Nephron (organoid): ENCODE results near the gene CDHR3.
"Not testable (repeated sequence)": the region's sequence is repeated elsewhere in the genome, so short reads cannot be mapped to it uniquely, and the experiment has no call there.

Source experiments
- H3K27ac Mint-ChIP-seq, 3 experiments: 2 replicates each; pipeline ENCODE4 v1.8.0; 2020; ENCODE audit warnings: mixed read lengths in 3 of 3, mild to moderate bottlenecking in 2 of 3, moderate library complexity in 1 of 3
- H3K27me3 Mint-ChIP-seq: 2 replicates; pipeline ENCODE4 v1.8.0; 2021; ENCODE audit warnings: low read depth, mild to moderate bottlenecking, moderate library complexity, mixed read lengths
- H3K36me3 Mint-ChIP-seq: 2 replicates; pipeline ENCODE4 v1.8.0; 2020; ENCODE audit warnings: low read depth, mixed read lengths
- H3K4me1 Mint-ChIP-seq: 2 replicates; pipeline ENCODE4 v1.8.0; 2020; ENCODE audit warnings: mixed read lengths
- H3K4me3 Mint-ChIP-seq, 3 experiments: 2 replicates each; pipeline ENCODE4 v1.8.0; 2020; ENCODE audit warnings: mild to moderate bottlenecking in 3 of 3, mixed read lengths in 3 of 3, moderate library complexity in 2 of 3
- H3K9me3 Mint-ChIP-seq: 2 replicates; pipeline ENCODE4 v1.8.0; 2020; ENCODE audit warnings: mixed read lengths
- CTCF ChIP-seq, 3 experiments: fragments of 200-600 bp; sonication (generic); IDR thresholded peaks; one replicate each; pipeline ENCODE4 v1.5.0; 2021; ENCODE audit warnings: antibody characterized with exemption in 3 of 3; ENCODE audit not compliant: unreplicated experiment in 3 of 3

The CDHR3 gene

GRCh38 chr7:105978035-105978434 is 15.0 kb downstream of the CDHR3 start:
- peaks cover 21% of the 10 kb centered on the region for H3K27me3 Mint-ChIP-seq

GRCh38 chr7:105978974-105979373 is 15.9 kb downstream of the CDHR3 start:
- peaks cover 28% of the 10 kb centered on the region for H3K27me3 Mint-ChIP-seq
- no peak for TF ChIP-seq CTCF (IDR thresholded peaks at IDR 0.05; ENCODE audit: unreplicated experiment in 3 of 3)
- H3K4me1 Mint-ChIP-seq: peaks cover 1% of the 10 kb centered on the region
- H3K36me3 Mint-ChIP-seq: no peaks in the 10 kb centered on the region
- H3K27ac Mint-ChIP-seq: no peak overlapping the region
- H3K9me3 Mint-ChIP-seq: no peaks in the 10 kb centered on the region
- H3K4me3 Mint-ChIP-seq: no peak overlapping the region

More at GRCh38 chr7:105978035-105978434, 15.0 kb downstream of the CDHR3 start:
- H3K36me3 Mint-ChIP-seq: no peaks in the 10 kb centered on the region
- H3K4me3 Mint-ChIP-seq: no peak overlapping the region
- H3K27ac Mint-ChIP-seq: no peak overlapping the region
- no peaks in the 10 kb centered on the region for H3K4me1 Mint-ChIP-seq
- H3K9me3 Mint-ChIP-seq: no peaks in the 10 kb centered on the region
- TF ChIP-seq CTCF (IDR thresholded peaks at IDR 0.05; ENCODE audit: unreplicated experiment in 3 of 3): no peak

- H3K9me3 Mint-ChIP-seq: no peaks in the 10 kb centered on the region
- no peaks in the 10 kb centered on the region for H3K36me3 Mint-ChIP-seq
- H3K27ac Mint-ChIP-seq: no peak overlapping the region
- no peak overlapping the region for H3K4me3 Mint-ChIP-seq
- no peak for TF ChIP-seq CTCF (IDR thresholded peaks at IDR 0.05; ENCODE audit: unreplicated experiment in 3 of 3)
- peaks cover 25% of the 10 kb centered on the region for H3K27me3 Mint-ChIP-seq
- peaks cover 5% of the 10 kb centered on the region for H3K4me1 Mint-ChIP-seq
Observed at GRCh38 chr7:105979405-105979804, 16.3 kb downstream of the CDHR3 start.

GRCh38 chr7:105980645-105981396 is 17.8 kb downstream of the CDHR3 start:
- Mint-ChIP-seq H3K4me3 (no peak overlapping the region), H3K4me1 (peaks cover 15% of the 10 kb centered on the region), H3K9me3 (no peaks in the 10 kb centered on the region), H3K36me3 (no peaks in the 10 kb centered on the region), H3K27me3 (peaks cover 23% of the 10 kb centered on the region), H3K27ac (no peak overlapping the region)
- TF ChIP-seq CTCF (IDR thresholded peaks at IDR 0.05; ENCODE audit: unreplicated experiment in 3 of 3): no peak

GRCh38 chr7:105982388-105982787 is 19.3 kb downstream of the CDHR3 start:
- peaks cover 28% of the 10 kb centered on the region for H3K27me3 Mint-ChIP-seq
- no peaks in the 10 kb centered on the region for H3K36me3 Mint-ChIP-seq

GRCh38 chr7:105984808-105985207 is 21.7 kb downstream of the CDHR3 start:
- not testable (repeated sequence) for H3K36me3 Mint-ChIP-seq, H3K4me3 Mint-ChIP-seq, H3K9me3 Mint-ChIP-seq
- Mint-ChIP-seq H3K27ac (peak overlapping the region; percentile 23 to 76 (median 41)), H3K27me3 (peaks cover 34% of the 10 kb centered on the region), H3K4me1 (peaks cover 43% of the 10 kb centered on the region)

More at GRCh38 chr7:105982388-105982787, 19.3 kb downstream of the CDHR3 start:
- Mint-ChIP-seq H3K4me3 (no peak overlapping the region), H3K4me1 (peaks cover 30% of the 10 kb centered on the region), H3K27ac (no peak overlapping the region), H3K9me3 (no peaks in the 10 kb centered on the region)
- no peak for TF ChIP-seq CTCF (IDR thresholded peaks at IDR 0.05; ENCODE audit: unreplicated experiment in 3 of 3)
